Suprapubic skin (tissue), 4 donors: Measurements from ENCODE around the gene STX4. TPM values are rescaled to one million over a fixed set of nuclear protein-coding genes. Genes with fewer than 3 reads are reported as not detected.
A peak's percentile ranks its signal among the peaks of the same experiment; 100 is the strongest.

Experiments used
- DNase-seq, 2 donors: peaks; one replicate each; pipeline ENCODE4 v3.0.0-alpha.2; 2019; ENCODE audit warnings: low spot score in 2 of 2
- H3K27ac ChIP-seq: fragments of 200-600 bp; sonication (generic); one replicate; pipeline ENCODE4 v1.5.1; 2019
- H3K27me3 ChIP-seq: fragments of 200-600 bp; sonication (generic); one replicate; pipeline ENCODE4 v1.5.1; 2019
- H3K36me3 ChIP-seq: fragments of 200-600 bp; sonication (generic); one replicate; pipeline ENCODE4 v1.5.1; 2019
- H3K4me1 ChIP-seq: fragments of 200-600 bp; sonication (generic); one replicate; pipeline ENCODE4 v1.5.1; 2019
- H3K4me3 ChIP-seq: fragments of 200-600 bp; sonication (generic); one replicate; pipeline ENCODE4 v1.5.1; 2019; ENCODE audit warnings: mild to moderate bottlenecking
- H3K9me3 ChIP-seq: fragments of 200-600 bp; sonication (generic); one replicate; pipeline ENCODE4 v1.5.1; 2019
- EP300 ChIP-seq: sonication (generic); formaldehyde crosslinking; IDR thresholded peaks from one replicate; pipeline ENCODE4 v1.6.1; 2017; ENCODE audit warnings: antibody characterized with exemption
- POLR2A ChIP-seq, 2 donors: fragments of 450-650 bp; IDR thresholded peaks; one replicate each; pipeline ENCODE4 v1.6.1; 2017; ENCODE audit warnings: antibody characterized with exemption in 2 of 2, mild to moderate bottlenecking in 2 of 2, moderate library complexity in 2 of 2
- POLR2AphosphoS5 ChIP-seq, 3 donors: sonication (generic); formaldehyde crosslinking; IDR thresholded peaks; one replicate each; pipeline ENCODE4 v1.6.1; 2017; ENCODE audit warnings: antibody characterized with exemption in 3 of 3
- WGBS: methylation state at CpG from one replicate; pipeline ENCODE4 v1.1.5; 2018; 5-methylcytosine and 5-hydroxymethylcytosine counted together
- total RNA-seq, 4 donors: library from RNA; depleted of rRNA; stranded (reverse); fragments of >200 nt; gene quantifications; one replicate each; pipeline ENCODE4 v1.1.0, GENCODE V29; 2016
- TF ChIP-seq, protein P1 (sequence below), 2 donors: fragments of 200-600 bp in 1 of 2; fragments of 450-650 bp in 1 of 2; sonication (generic) in 1 of 2; IDR thresholded peaks; one replicate each; pipeline ENCODE4 v1.5.1; 2016 to 2019; ENCODE audit warnings: antibody characterized with exemption in 2 of 2, mild to moderate bottlenecking in 1 of 2, moderate library complexity in 1 of 2

Gene STX4
- total RNA-seq, 4 donors from 2014 or later: 32.5 to 118 (median 47.8) TPM

DNA sequence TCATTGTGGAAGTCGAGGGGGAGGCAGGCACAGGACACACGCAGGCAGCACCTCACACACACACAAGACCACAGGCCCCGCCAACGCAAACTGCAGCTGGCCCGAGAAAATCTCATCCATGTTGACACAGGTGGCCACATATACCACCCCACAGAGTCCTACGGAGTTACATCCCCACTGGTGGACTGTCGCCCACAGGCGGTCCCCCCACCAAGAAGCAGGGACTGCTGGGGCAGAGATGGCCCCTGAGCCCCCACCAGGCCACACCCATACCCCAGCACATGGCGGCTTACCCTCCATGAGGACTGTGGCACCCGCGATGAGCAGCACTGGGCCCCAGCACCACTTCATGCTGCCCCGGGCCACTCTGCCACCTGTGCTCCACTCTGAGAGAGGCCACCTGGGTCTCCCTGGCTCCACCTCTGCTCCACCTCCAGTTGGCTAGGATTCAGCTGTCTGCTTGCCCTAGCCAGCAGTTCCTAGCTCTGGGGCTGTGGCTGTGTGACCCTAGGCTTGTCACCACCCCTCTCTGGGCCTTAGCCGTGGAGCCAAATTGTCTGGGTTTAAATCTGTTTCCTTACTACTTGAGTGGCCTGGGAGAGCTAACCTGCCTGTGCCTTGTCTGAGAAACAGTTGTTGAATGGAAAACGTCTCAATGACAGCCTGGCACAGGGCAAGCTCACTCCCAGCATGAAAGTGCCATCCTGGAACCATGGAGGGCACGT lies 55.3 kb downstream of the STX4 start, which contains the start of gene PRSS53:
Gene PRSS53, minus strand, starts transcription at position 485 of the 725 bp plus-strand sequence. Its CDS starts 134 bp downstream, at position 351.
- Histone ChIP-seq H3K9me3 (no peaks in the 10 kb centered on the region), H3K27me3 (no peaks in the 10 kb centered on the region), H3K36me3 (peaks cover 44% of the 10 kb centered on the region), H3K27ac (no peak within 1 kb of the TSS), H3K4me3 (no peak within 1 kb of the TSS), H3K4me1 (peaks cover 14% of the 10 kb centered on the region)
- WGBS: 86% methylated on average over 12 of the region's 15 CpGs
- no peak for DNase-seq
- TF ChIP-seq POLR2A (IDR thresholded peaks at IDR 0.05) (no peak), EP300 (no peak), POLR2AphosphoS5 (IDR thresholded peaks at IDR 0.05) (no peak)
- TF ChIP-seq, protein P1, sequence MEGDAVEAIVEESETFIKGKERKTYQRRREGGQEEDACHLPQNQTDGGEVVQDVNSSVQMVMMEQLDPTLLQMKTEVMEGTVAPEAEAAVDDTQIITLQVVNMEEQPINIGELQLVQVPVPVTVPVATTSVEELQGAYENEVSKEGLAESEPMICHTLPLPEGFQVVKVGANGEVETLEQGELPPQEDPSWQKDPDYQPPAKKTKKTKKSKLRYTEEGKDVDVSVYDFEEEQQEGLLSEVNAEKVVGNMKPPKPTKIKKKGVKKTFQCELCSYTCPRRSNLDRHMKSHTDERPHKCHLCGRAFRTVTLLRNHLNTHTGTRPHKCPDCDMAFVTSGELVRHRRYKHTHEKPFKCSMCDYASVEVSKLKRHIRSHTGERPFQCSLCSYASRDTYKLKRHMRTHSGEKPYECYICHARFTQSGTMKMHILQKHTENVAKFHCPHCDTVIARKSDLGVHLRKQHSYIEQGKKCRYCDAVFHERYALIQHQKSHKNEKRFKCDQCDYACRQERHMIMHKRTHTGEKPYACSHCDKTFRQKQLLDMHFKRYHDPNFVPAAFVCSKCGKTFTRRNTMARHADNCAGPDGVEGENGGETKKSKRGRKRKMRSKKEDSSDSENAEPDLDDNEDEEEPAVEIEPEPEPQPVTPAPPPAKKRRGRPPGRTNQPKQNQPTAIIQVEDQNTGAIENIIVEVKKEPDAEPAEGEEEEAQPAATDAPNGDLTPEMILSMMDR (IDR thresholded peaks at IDR 0.05): no peak

- H3K4me1 ChIP-seq: peaks cover 20% of the 10 kb centered on the region
- no peaks in the 10 kb centered on the region for H3K27me3 ChIP-seq
- DNase-seq: peak in 1 of 2 donors; percentile 69
- TF ChIP-seq EP300 (no peak), POLR2AphosphoS5 (IDR thresholded peaks at IDR 0.05) (no peak), POLR2A (IDR thresholded peaks at IDR 0.05) (no peak)
- TF ChIP-seq, protein P1 (IDR thresholded peaks at IDR 0.05): no peak
- H3K4me3 ChIP-seq: no peak overlapping the region
- peaks cover 39% of the 10 kb centered on the region for H3K36me3 ChIP-seq
- no peaks in the 10 kb centered on the region for H3K9me3 ChIP-seq
- H3K27ac ChIP-seq: no peak overlapping the region
- 99% methylated on average over 8 of the region's 8 CpGs for WGBS
Measured at GRCh38 chr16:31089199-31089598, 55.8 kb downstream of the STX4 start.

Other genes with a start within 250 kb of the STX4 start
- 10 to 100 TPM; 11.5 to 22.9 (median 16.1) TPM for gene ZNF629, start 246.4 kb upstream of the STX4 start, total RNA-seq
- gene BCL7C, start 139.5 kb upstream of the STX4 start, total RNA-seq: 10 to 100 TPM; 32.3 to 47.2 (median 43.9) TPM
- gene CTF1, start 136.9 kb upstream of the STX4 start, total RNA-seq: 1 to 10 TPM in 1 of 4 donors, under 1 TPM in 3; 0.30 to 1.3 (median 0.71) TPM
- 10 to 100 TPM; 21.7 to 28.7 (median 24.5) TPM for gene FBXL19, start 110.0 kb upstream of the STX4 start, total RNA-seq
- 10 to 100 TPM; 25.7 to 41.0 (median 32.7) TPM for gene ORAI3, start 84.5 kb upstream of the STX4 start, total RNA-seq
- gene SETD1A, start 75.8 kb upstream of the STX4 start, total RNA-seq: 10 to 100 TPM; 12.5 to 14.7 (median 13.7) TPM
- gene HSD3B7, start 48.4 kb upstream of the STX4 start, total RNA-seq: 10 to 100 TPM; 13.2 to 20.8 (median 16.0) TPM
- gene STX1B, start 22.9 kb upstream of the STX4 start, total RNA-seq: 1 to 10 TPM in 2 of 4 donors, under 1 TPM in 2; 0.55 to 3.5 (median 2.0) TPM
- 10 to 100 TPM in 3 of 4 donors, 1 to 10 TPM in 1; 9.0 to 15.9 (median 12.6) TPM for gene ZNF668, start 40.7 kb downstream of the STX4 start, total RNA-seq
- 10 to 100 TPM; 19.2 to 31.7 (median 26.8) TPM for gene ZNF646, start 40.9 kb downstream of the STX4 start, total RNA-seq
- 1 to 10 TPM; 2.0 to 10.0 (median 5.1) TPM for gene PRSS53, start 55.4 kb downstream of the STX4 start, total RNA-seq
- 10 to 100 TPM; 53.8 to 79.3 (median 68.0) TPM for gene VKORC1, start 61.2 kb downstream of the STX4 start, total RNA-seq
- 10 to 100 TPM; 51.0 to 63.2 (median 58.2) TPM for gene BCKDK, start 74.8 kb downstream of the STX4 start, total RNA-seq
- gene KAT8, start 84.1 kb downstream of the STX4 start, total RNA-seq: 100 to 1,000 TPM in 1 of 4 donors, 10 to 100 TPM in 3; 62.3 to 100 (median 69.8) TPM
- 100 to 1,000 TPM in 3 of 4 donors, 10 to 100 TPM in 1; 46.3 to 168 (median 140) TPM for gene PRSS8, start 102.2 kb downstream of the STX4 start, total RNA-seq
- 10 to 100 TPM in 2 of 4 donors, 1 to 10 TPM in 2; 2.2 to 17.8 (median 8.4) TPM for gene PRSS36, start 116.5 kb downstream of the STX4 start, total RNA-seq
- 100 to 1,000 TPM in 1 of 4 donors, 10 to 100 TPM in 3; 52.5 to 121 (median 58.9) TPM for gene FUS, start 146.6 kb downstream of the STX4 start, total RNA-seq
- gene PYCARD, start 169.2 kb downstream of the STX4 start, total RNA-seq: 100 to 1,000 TPM in 3 of 4 donors, 10 to 100 TPM in 1; 43.8 to 162 (median 121) TPM
- gene TRIM72, start 180.6 kb downstream of the STX4 start, total RNA-seq: under 1 TPM in 2 of 4 donors, not detected in 2; 0.15 to 0.17 TPM
- 10 to 100 TPM in 2 of 4 donors, 1 to 10 TPM in 1, not detected in 1; 4.2 to 17.7 (median 13.8) TPM for gene PYDC1, start 183.6 kb downstream of the STX4 start, total RNA-seq
- gene ITGAM, start 226.4 kb downstream of the STX4 start, total RNA-seq: 10 to 100 TPM in 1 of 4 donors, 1 to 10 TPM in 2, under 1 TPM in 1; 0.98 to 14.4 (median 3.8) TPM